DND-41 (cell line): Measurements from ENCODE around the gene TMEM18.

Experiments
- ATAC-seq: fragments of 200-7000 bp; cut with Tn5 transposase; 3 replicates; pipeline ENCODE4 v1.9.1; 2021; ENCODE audit warnings: low read depth; ENCODE audit not compliant: insufficient read depth
- DNase-seq: peaks from one replicate; pipeline ENCODE4 v3.0.0-alpha.2; 2020
- H2AFZ ChIP-seq: 2 replicates; pipeline ENCODE4 v1.6.0; 2012; ENCODE audit warnings: low read depth, low read length
- H3K27ac ChIP-seq: 2 replicates; pipeline ENCODE4 v1.5.1; 2012; ENCODE audit warnings: low read length, inconsistent platforms
- H3K27me3 ChIP-seq: fragments of 200-600 bp; sonication (generic); 2 replicates; pipeline ENCODE4 v1.6.0; 2012; ENCODE audit warnings: low read length, mild to moderate bottlenecking, inconsistent platforms; ENCODE audit not compliant: insufficient read depth, poor library complexity
- H3K36me3 ChIP-seq: 2 replicates; pipeline ENCODE4 v1.5.1; 2012; ENCODE audit warnings: low read length, inconsistent platforms; ENCODE audit not compliant: insufficient read depth
- H3K4me1 ChIP-seq: 2 replicates; pipeline ENCODE4 v1.5.1; 2012; ENCODE audit warnings: mild to moderate bottlenecking, low read length; ENCODE audit not compliant: insufficient read depth
- H3K4me2 ChIP-seq: 2 replicates; pipeline ENCODE4 v1.6.0; 2012; ENCODE audit warnings: mild to moderate bottlenecking, moderate library complexity, low read length, inconsistent platforms; ENCODE audit not compliant: insufficient read depth
- H3K4me3 ChIP-seq, 2 experiments: fragments of 200-600 bp in 1 of 2; shearing (Covaris generic) in 1 of 2; 2 replicates each; pipeline ENCODE4 v1.5.1; 2012 to 2016; ENCODE audit warnings: inconsistent platforms in 2 of 2, low read length in 2 of 2, mild to moderate bottlenecking in 2 of 2, low read depth in 1 of 2, moderate library complexity in 1 of 2
- H3K79me2 ChIP-seq: 2 replicates; pipeline ENCODE4 v1.6.0; 2012; ENCODE audit warnings: low read length, inconsistent platforms; ENCODE audit not compliant: insufficient read depth
- H3K9ac ChIP-seq: 2 replicates; pipeline ENCODE4 v1.6.0; 2012; ENCODE audit warnings: low read depth, mild to moderate bottlenecking, inconsistent platforms, low read length, moderate library complexity
- H3K9me3 ChIP-seq: 2 replicates; pipeline ENCODE4 v1.5.1; 2012; ENCODE audit warnings: low read length, moderate library complexity, mild to moderate bottlenecking, inconsistent platforms; ENCODE audit not compliant: insufficient read depth, severe bottlenecking
- H4K20me1 ChIP-seq: 2 replicates; pipeline ENCODE4 v1.6.0; 2012; ENCODE audit warnings: low read length; ENCODE audit not compliant: insufficient read depth
- CTCF ChIP-seq: IDR thresholded peaks from 2 replicates; pipeline ENCODE4 v1.5.1; 2012; ENCODE audit warnings: borderline replicate concordance, low read length, moderate library complexity, mild to moderate bottlenecking; ENCODE audit not compliant: poor library complexity, severe bottlenecking; ENCODE audit errors: extremely low read depth
- EZH2 ChIP-seq: IDR thresholded peaks from 3 replicates; pipeline ENCODE4 v1.6.1; 2012; ENCODE audit warnings: borderline replicate concordance, low read depth, mild to moderate bottlenecking, moderate library complexity, low read length, inconsistent platforms; ENCODE audit not compliant: severe bottlenecking

TMEM18 gene

GRCh38 chr2:723761-724160 lies 46.6 kb upstream of the TMEM18 start:
- TF ChIP-seq EZH2 (no peak), CTCF (no peak)
- Histone ChIP-seq H3K36me3 (no peaks in the 10 kb centered on the region), H3K4me3 (no peak overlapping the region), H3K4me1 (peaks cover 8% of the 10 kb centered on the region), H2AFZ (no peak overlapping the region), H3K27ac (no peak overlapping the region), H3K9me3 (no peaks in the 10 kb centered on the region), H3K79me2 (no peaks in the 10 kb centered on the region), H3K27me3 (no peaks in the 10 kb centered on the region), H4K20me1 (no peaks in the 10 kb centered on the region), H3K9ac (no peak overlapping the region), H3K4me2 (no peak overlapping the region)
- DNase-seq (no peak), ATAC-seq (no peak)

- no peaks in the 10 kb centered on the region for H3K79me2 ChIP-seq
- H3K4me1 ChIP-seq: peaks cover 11% of the 10 kb centered on the region
- H3K36me3 ChIP-seq: no peaks in the 10 kb centered on the region
- no peak overlapping the region for H2AFZ ChIP-seq
- H4K20me1 ChIP-seq: no peaks in the 10 kb centered on the region
- no peak overlapping the region for H3K9ac ChIP-seq
- H3K4me2 ChIP-seq: no peak overlapping the region
- TF ChIP-seq CTCF: no peak
- TF ChIP-seq EZH2: no peak
- no peak for ATAC-seq
- H3K9me3 ChIP-seq: no peaks in the 10 kb centered on the region
- no peaks in the 10 kb centered on the region for H3K27me3 ChIP-seq
- H3K4me3 ChIP-seq: no peak overlapping the region
- DNase-seq: no peak
- no peak overlapping the region for H3K27ac ChIP-seq
Measured at GRCh38 chr2:720842-721241, 43.6 kb upstream of the TMEM18 start.

- no peaks in the 10 kb centered on the region for H3K36me3 ChIP-seq
- no peak overlapping the region for H3K4me2 ChIP-seq
- no peak overlapping the region for H3K27ac ChIP-seq
- H3K9ac ChIP-seq: no peak overlapping the region
- TF ChIP-seq CTCF (no peak), EZH2 (no peak)
- peaks cover 11% of the 10 kb centered on the region for H3K4me1 ChIP-seq
- no peaks in the 10 kb centered on the region for H3K9me3 ChIP-seq
- no peak overlapping the region for H3K4me3 ChIP-seq
- H3K79me2 ChIP-seq: no peaks in the 10 kb centered on the region
- DNase-seq: no peak
- H3K27me3 ChIP-seq: no peaks in the 10 kb centered on the region
- no peak overlapping the region for H2AFZ ChIP-seq
- no peaks in the 10 kb centered on the region for H4K20me1 ChIP-seq
- no peak for ATAC-seq
Measured at GRCh38 chr2:719734-720133, 42.5 kb upstream of the TMEM18 start.

GRCh38 chr2:719191-719590 lies 42.0 kb upstream of the TMEM18 start:
- Histone ChIP-seq H3K9ac (no peak overlapping the region), H3K27ac (no peak overlapping the region), H3K4me1 (peaks cover 17% of the 10 kb centered on the region), H3K4me3 (no peak overlapping the region), H3K27me3 (no peaks in the 10 kb centered on the region), H4K20me1 (no peaks in the 10 kb centered on the region), H3K36me3 (no peaks in the 10 kb centered on the region), H3K4me2 (no peak overlapping the region), H2AFZ (no peak overlapping the region), H3K79me2 (no peaks in the 10 kb centered on the region), H3K9me3 (no peaks in the 10 kb centered on the region)
- no peak for ATAC-seq
- DNase-seq: no peak
- TF ChIP-seq CTCF (no peak), EZH2 (no peak)
